D721Med (cell line): ENCODE results near the gene NEU3.
"Not testable (repeated sequence)": the region's sequence is repeated elsewhere in the genome, so short reads cannot be mapped to it uniquely, and the experiment has no call there.

Experiments used
- DNase-seq: peaks from one replicate; pipeline ENCODE4 v3.0.0; 2011; ENCODE audit warnings: low spot score; ENCODE audit not compliant: insufficient read length
- FAIRE-seq: peaks from 2 replicates; lab custom pipeline; 2011; peaks lifted over from hg19 to GRCh38; lab: Jason Lieb, UNC
- TF ChIP-seq, protein P1 (sequence below): IDR thresholded peaks from 2 replicates; pipeline ENCODE4 v1.5.1; 2012; ENCODE audit warnings: mild to moderate bottlenecking, control low read depth; ENCODE audit not compliant: insufficient read depth; ENCODE audit errors: missing control alignments

Gene NEU3

DNA sequence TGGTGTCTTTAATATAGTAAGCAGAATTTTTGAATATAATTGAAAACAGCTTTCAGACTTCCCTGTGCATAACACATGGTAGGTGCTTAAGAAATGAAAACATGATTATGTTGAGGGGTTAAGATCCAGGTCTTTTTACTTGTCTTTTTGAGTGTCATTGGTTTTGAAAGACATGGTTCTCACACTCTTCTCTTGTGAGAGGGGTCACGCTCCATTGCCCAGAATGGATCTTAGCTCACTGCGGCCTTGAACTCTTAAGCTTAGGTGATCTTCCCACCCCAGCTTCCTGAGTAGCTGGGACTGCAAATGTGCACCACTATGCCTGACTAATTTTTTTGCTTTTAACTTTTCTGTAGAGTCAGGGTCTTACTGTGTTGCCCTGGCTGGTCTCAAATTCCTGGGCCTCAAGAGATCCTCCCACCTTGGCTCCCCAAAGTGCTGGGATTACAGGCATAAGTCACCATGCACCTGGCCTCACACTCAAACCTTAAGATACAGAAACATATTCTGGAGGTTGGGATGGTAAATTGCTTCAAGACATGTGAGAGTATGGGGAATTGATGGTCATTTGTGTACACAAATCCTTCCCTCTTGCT, 38.3 kb upstream of the NEU3 start:
- TF ChIP-seq, protein P1, sequence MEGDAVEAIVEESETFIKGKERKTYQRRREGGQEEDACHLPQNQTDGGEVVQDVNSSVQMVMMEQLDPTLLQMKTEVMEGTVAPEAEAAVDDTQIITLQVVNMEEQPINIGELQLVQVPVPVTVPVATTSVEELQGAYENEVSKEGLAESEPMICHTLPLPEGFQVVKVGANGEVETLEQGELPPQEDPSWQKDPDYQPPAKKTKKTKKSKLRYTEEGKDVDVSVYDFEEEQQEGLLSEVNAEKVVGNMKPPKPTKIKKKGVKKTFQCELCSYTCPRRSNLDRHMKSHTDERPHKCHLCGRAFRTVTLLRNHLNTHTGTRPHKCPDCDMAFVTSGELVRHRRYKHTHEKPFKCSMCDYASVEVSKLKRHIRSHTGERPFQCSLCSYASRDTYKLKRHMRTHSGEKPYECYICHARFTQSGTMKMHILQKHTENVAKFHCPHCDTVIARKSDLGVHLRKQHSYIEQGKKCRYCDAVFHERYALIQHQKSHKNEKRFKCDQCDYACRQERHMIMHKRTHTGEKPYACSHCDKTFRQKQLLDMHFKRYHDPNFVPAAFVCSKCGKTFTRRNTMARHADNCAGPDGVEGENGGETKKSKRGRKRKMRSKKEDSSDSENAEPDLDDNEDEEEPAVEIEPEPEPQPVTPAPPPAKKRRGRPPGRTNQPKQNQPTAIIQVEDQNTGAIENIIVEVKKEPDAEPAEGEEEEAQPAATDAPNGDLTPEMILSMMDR, result no peak
- FAIRE-seq, result no peak
- no peak for DNase-seq

DNA sequence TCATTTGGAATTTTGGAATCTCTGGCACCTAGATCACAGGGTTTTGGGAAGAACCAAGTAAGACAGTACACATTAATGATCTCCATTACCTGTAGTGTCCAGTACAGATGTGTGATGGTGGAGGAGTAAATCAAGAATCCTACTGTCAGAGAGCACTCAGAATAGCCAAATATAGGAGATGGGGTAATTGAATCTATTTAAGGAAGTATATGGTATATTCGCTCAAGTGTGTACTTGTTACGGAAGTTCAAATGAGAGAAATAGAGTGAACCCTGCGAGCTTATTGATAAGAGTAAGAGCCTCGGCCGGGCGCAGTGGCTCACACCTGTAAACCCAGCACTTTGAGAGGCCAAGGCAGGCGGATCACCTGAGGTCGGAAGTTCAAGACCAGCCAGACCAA, 37.5 kb upstream of the NEU3 start:
- TF ChIP-seq, protein P1, result no peak
- FAIRE-seq (no peak), DNase-seq (no peak)

DNA sequence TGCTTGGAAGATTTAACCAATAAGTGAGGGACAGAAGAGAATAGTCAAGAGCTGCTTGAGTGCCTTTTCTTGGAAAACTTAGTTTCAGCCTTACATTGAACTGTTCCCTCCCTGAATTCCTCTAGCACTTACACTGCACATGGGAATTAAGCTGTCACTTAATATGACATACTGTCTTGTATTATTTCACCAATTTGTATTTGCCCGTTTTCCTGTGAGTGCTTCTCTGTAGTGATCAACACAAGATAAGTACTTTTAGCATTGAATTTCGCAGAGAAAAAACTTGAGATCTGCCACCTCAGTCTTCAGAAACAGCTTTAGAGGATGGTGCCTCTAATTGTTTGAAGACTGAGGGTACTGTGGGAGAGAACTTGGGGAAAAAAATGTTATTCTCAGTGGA, 36.0 kb upstream of the NEU3 start:
- TF ChIP-seq, protein P1, result no peak
- FAIRE-seq (no peak), DNase-seq (no peak)

DNA sequence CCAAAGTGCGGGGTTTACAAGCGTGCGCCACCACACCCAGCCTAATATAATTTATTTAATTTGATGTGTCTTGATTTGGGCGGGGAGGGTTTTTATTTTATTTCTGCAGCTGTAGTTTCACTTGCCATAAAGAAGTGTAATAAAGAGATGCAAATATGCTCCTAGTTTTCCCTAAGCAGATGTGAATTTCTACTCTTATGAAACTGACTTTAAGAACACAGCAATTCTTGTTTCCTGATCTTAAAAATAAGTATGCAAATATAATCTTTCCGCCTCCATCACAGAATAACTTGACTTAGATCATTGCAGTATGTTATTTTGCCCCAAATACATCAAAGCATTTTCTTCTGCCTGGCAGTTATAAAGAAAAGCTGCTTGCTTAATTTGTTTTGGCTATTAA, 35.3 kb upstream of the NEU3 start:
- FAIRE-seq, result no peak
- TF ChIP-seq, protein P1, result no peak
- DNase-seq, result no peak

DNA sequence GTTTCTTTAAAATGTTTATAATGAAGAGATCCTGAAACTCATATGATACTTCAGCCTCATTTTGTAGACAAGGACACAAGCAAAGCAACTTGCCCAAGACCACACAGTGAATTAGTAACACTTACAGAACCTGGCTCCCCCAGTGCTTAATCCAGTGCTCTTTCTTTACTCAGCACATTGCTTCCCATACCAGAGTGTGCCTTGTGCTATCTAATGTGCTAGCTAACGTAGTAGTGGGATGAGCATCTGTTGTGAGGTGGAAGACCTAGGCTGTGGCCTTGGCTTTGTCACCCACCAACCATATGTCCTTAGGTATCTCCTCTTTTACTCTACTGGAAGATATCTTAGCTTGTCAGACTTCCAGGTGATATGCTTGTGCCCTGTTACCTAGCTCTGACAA, 34.5 kb upstream of the NEU3 start:
- TF ChIP-seq, protein P1, result no peak
- FAIRE-seq, result no peak
- no peak for DNase-seq

DNA sequence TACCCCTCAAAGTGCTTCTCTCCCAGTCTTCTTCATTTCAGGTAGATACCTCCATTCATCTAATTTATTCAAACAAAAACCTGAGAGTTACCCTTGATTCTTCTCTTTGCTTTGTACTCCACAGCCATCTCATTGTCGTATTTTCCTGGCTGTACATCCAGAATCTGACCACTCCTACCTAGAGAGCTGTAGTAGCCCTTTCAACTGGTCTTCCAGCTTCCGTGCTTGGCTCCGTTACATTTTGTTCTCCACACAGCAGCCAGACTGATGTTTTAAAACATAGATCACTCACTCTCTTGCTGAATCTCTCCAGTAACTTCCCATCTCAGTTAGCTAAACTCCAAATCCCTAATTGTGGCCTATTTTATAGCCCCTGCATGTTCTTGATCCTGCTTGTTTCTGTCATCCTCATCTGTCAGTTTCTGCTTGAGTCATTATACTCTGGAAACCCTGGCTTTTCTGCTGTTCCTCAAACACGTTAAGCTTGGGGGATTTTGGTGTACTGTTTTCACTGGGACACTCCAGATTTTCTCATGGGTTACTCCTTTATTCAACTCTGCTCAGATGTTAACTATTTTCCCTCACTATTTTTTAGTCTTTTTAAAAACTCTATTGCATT, 32.2 kb upstream of the NEU3 start:
- DNase-seq (no peak), FAIRE-seq (no peak)
- TF ChIP-seq, protein P1, result no peak

DNA sequence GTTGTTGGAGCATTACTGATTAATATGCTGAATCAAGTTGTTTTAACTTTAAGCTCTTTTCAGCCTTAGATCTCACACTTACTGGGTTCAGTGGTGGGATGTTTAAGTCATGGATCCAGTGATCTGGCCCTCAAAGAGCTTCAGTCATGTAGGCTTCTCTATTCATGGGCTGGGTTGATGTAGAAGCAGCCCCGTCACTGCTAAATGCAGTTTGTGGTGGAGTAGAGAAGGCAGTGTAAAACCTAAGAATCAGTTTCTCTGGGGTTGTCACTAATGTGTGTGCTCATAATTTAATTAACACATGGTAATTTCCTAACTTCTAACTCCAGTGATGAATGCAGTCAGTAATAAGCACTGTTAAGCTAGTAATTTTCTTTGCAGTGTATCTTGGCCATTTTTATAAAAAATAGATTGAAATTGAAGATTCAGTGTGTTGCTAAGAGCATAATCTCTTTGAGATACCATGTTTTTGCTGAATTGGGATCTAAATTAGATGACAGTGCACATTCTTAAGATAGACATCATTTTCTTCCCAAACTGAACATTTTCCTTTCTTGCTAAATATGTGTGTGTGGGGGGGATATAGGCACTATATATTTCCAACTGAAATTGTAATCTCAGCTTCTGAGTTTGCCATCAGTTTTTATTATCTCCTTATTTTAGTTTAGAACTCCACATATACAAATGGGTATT, 30.6 kb upstream of the NEU3 start:
- FAIRE-seq (no peak), DNase-seq (no peak)
- TF ChIP-seq, protein P1, result no peak

DNA sequence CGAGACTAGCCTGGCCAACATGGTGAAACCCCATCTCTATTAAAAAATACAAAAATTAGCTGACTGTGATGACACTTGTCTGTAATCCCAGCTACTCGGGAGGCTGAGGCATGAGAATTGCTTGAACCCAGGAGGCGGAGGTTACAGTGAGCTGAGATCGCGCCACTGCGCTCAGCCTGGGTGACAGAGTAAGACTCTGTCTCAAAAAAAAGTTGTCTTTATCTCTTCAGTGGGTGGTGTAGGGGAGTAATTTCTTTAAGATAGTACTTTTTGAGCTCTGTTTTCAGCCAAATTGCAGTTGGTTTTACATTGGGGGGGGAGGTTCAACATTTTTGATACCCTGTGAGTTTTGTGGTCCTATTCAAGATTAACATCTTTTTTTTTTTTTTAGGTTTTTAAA, 28.6 kb upstream of the NEU3 start:
- not testable (repeated sequence) for FAIRE-seq, DNase-seq
